ENCODE data around the gene ARL6IP5. TPM values are rescaled to one million over a fixed set of nuclear protein-coding genes. Genes with fewer than 3 reads are reported as not detected.

The ARL6IP5 gene
- total RNA-seq = 150 and 163 TPM in 2 replicates

GRCh38 chr3:69084326-69085167 lies at the start of gene ARL6IP5:
Gene ARL6IP5, plus strand, starts transcription at chr3:69084937. Its CDS starts 111 bp downstream, at chr3:69085048.

GRCh38 chr3:69051756-69052471 lies 32.8 kb upstream of the ARL6IP5 start, which contains the start of gene TMF1:
Gene TMF1, minus strand, starts transcription at chr3:69052333. Its CDS starts 247 bp downstream, at chr3:69052086.

GRCh38 chr3:69080233-69080920 lies 4.4 kb upstream of the ARL6IP5 start, which contains the start of gene UBA3:
Gene UBA3, minus strand, starts transcription at chr3:69080365. Its CDS starts 12 bp downstream, at chr3:69080353.

GRCh38 chr3:69122403-69122802 lies 37.7 kb downstream of the ARL6IP5 start, which contains the start of gene LMOD3:
Gene LMOD3, minus strand, starts transcription at chr3:69122595. Its CDS starts 209 bp downstream, at chr3:69122386.

Other genes with a start within 250 kb of the ARL6IP5 start
- not detected in 2 replicates for gene TAFA4, start 152.4 kb upstream of the ARL6IP5 start, total RNA-seq
- gene EOGT, start 71.3 kb upstream of the ARL6IP5 start, total RNA-seq = 77.2 and 80.3 TPM in 2 replicates
- 47.7 and 51.4 TPM in 2 replicates for gene TMF1, start 32.6 kb upstream of the ARL6IP5 start, total RNA-seq
- gene UBA3, start 4.6 kb upstream of the ARL6IP5 start, total RNA-seq = 68.7 and 81.8 TPM in 2 replicates
- gene LMOD3, start 37.7 kb downstream of the ARL6IP5 start, total RNA-seq = not detected in 2 replicates

Measured in aortic smooth muscle cell (primary cell).